IPS DF 4.7 (cell line): Measurements from ENCODE around the gene DNASE2.
"Not testable (repeated sequence)": the region's sequence is repeated elsewhere in the genome, so short reads cannot be mapped to it uniquely, and the experiment has no call there.

Experiments used
- DNase-seq: peaks from one replicate; pipeline ENCODE4 v3.0.0-alpha.2; 2013; ENCODE audit warnings: low spot score; ENCODE audit errors: extremely low read depth

DNASE2 gene

GRCh38 chr19:12864721-12865715, 16.2 kb downstream of the DNASE2 start:
- DNase-seq, result no peak

- DNase-seq, result no peak
Measured at GRCh38 chr19:12864143-12864542, 17.1 kb downstream of the DNASE2 start.

DNA sequence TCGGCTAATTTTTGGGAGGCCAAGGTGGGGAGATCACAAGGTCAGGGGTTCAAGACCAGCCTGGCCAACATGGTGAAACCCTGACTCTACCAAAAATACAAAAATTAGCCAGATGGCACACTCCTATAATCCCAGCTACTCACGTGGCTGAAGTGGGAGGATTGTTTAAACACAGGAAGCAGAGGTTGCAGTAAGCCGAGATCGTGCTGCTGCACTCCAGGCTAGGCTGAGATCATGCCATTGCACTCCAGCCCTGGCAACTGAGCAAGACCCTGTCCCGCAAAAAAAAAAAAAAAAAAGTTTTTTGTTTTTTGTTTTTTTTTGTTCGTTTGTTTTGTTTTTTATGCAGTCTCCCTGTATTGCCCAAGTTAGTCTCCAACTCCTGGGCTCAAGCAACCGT, 21.7 kb downstream of the DNASE2 start:
- no peak for DNase-seq

GRCh38 chr19:12858041-12858928, 23.0 kb downstream of the DNASE2 start:
- no peak for DNase-seq

GRCh38 chr19:12856653-12857052, 24.6 kb downstream of the DNASE2 start:
- DNase-seq, result no peak

- no peak for DNase-seq
Measured at GRCh38 chr19:12847159-12848139, 33.8 kb downstream of the DNASE2 start.

- DNase-seq, result not testable (repeated sequence)
Measured at GRCh38 chr19:12846613-12847012, 34.6 kb downstream of the DNASE2 start.

- DNase-seq, result no peak
Measured at GRCh38 chr19:12843999-12844732, 37.1 kb downstream of the DNASE2 start.

GRCh38 chr19:12843328-12843727, 37.9 kb downstream of the DNASE2 start:
- no peak for DNase-seq

- DNase-seq, result no peak
Measured at GRCh38 chr19:12842511-12842910, 38.7 kb downstream of the DNASE2 start.

GRCh38 chr19:12841094-12841493, 40.2 kb downstream of the DNASE2 start:
- no peak for DNase-seq

- no peak for DNase-seq
Measured at GRCh38 chr19:12840091-12841079, 40.9 kb downstream of the DNASE2 start.

GRCh38 chr19:12838886-12839756, 42.1 kb downstream of the DNASE2 start:
- DNase-seq, result no peak

- DNase-seq, result no peak
Measured at GRCh38 chr19:12838182-12838885, 42.9 kb downstream of the DNASE2 start, which contains the start of gene MAST1. MAST1 (plus strand) TSS chr19:12838515; CDS start chr19:12838573, 58 bp downstream.

GRCh38 chr19:12837225-12837624, 44.0 kb downstream of the DNASE2 start:
- no peak for DNase-seq

DNA sequence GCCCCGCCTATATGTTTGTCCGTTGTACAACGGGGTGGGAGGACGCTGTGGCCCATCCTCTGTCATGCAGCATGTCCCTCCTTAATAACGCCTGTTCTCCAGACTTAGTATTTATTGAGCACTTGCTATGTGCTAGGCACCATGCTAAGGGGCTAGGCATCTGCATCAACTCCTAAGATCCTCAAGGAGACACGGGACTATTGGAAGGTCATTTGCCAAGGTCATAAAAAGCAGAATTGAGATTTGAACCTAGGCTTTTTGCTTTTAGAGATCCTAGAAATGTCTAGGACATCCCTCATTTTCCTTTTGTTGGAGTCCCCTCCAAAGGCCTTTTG, 44.8 kb downstream of the DNASE2 start:
- DNase-seq, result no peak
